Measurements from ENCODE around the gene AP3D1.
"Not testable (repeated sequence)": the region's sequence is repeated elsewhere in the genome, so short reads cannot be mapped to it uniquely, and the experiment has no call there.

Gene AP3D1

GRCh38 chr19:2149980-2150793 is 1.2 kb downstream of the AP3D1 start:
- no peak for DNase-seq

- DNase-seq, result no peak
Observed at GRCh38 chr19:2148482-2149135, 2.8 kb downstream of the AP3D1 start.

- DNase-seq, result no peak
Observed at GRCh38 chr19:2145831-2146241, 5.5 kb downstream of the AP3D1 start.

- no peak for DNase-seq
Observed at GRCh38 chr19:2144190-2144589, 7.2 kb downstream of the AP3D1 start.

- no peak for DNase-seq
Observed at GRCh38 chr19:2142173-2142829, 9.1 kb downstream of the AP3D1 start.

- DNase-seq, result no peak
Observed at GRCh38 chr19:2140138-2140569, 11.2 kb downstream of the AP3D1 start.

- DNase-seq, result no peak
Observed at GRCh38 chr19:2139385-2140137, 11.8 kb downstream of the AP3D1 start.

GRCh38 chr19:2138061-2138728 is 13.2 kb downstream of the AP3D1 start:
- no peak for DNase-seq

GRCh38 chr19:2136796-2137195 is 14.6 kb downstream of the AP3D1 start:
- no peak for DNase-seq

GRCh38 chr19:2135474-2136402 is 15.6 kb downstream of the AP3D1 start:
- DNase-seq, result no peak

- no peak for DNase-seq
Observed at GRCh38 chr19:2132731-2133490, 18.5 kb downstream of the AP3D1 start.

GRCh38 chr19:2132191-2132590 is 19.2 kb downstream of the AP3D1 start:
- DNase-seq, result no peak

GRCh38 chr19:2131012-2131975 is 20.1 kb downstream of the AP3D1 start:
- DNase-seq, result not testable (repeated sequence)

GRCh38 chr19:2129892-2130770 is 21.2 kb downstream of the AP3D1 start:
- no peak for DNase-seq

GRCh38 chr19:2129486-2129885 is 21.9 kb downstream of the AP3D1 start:
- DNase-seq, result no peak

GRCh38 chr19:2129022-2129421 is 22.3 kb downstream of the AP3D1 start:
- DNase-seq, result no peak

GRCh38 chr19:2128252-2128651 is 23.1 kb downstream of the AP3D1 start:
- not testable (repeated sequence) for DNase-seq

- DNase-seq, result no peak
Observed at GRCh38 chr19:2127758-2128157, 23.6 kb downstream of the AP3D1 start.
